ENCODE measurements around the gene TBC1D22A. TPM values are rescaled to one million over a fixed set of nuclear protein-coding genes. Genes with fewer than 3 reads are reported as not detected.

The TBC1D22A gene
- total RNA-seq, 1 experiment from 2014 or later, result 20.9 TPM

DNA sequence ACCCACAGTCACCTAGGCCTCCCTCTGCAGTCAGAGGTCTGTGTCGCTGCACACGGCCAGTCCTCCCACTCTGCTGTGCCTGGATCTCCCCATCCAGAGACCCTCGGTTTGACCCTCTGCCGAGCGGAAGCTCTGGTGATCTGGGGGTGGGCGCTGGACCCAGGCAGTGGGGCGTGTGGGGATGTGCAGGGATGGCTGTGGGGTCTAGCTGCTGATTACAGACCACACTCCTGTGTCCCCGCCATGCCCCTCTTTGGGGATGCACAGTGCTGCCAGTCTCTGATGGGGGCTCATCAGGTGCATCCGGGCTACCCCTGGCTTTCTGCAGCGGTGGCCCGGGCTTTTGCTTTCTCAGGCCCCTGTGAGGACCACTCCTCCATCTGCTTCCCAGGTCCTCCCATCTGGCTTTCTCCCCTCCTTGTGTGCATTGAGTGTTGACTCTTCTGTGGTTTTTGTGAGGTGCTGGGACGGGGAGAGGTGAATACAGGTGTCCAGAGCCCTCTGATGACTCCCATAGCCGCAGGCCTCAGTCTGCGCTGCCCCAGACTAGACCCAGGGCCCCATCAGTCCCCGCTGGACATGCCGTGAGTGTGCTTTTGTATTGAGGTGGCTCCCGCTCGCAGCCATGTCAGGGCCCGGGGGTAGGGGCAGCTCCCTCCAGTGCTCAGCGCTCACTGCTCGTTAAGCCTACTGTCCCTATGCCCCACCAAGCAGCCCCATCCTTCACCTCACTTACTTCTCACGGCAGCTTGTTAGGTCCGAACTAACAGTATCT, 251.6 kb downstream of the TBC1D22A start:
- no peaks in the 10 kb centered on the region for H3K9me2 ChIP-seq (ENCODE audit: insufficient read depth)
- H3K4me2 ChIP-seq (ENCODE audit: low read length), result no peak overlapping the region
- H3K9ac ChIP-seq (ENCODE audit: low read length), result no peak overlapping the region
- H3K36me3 ChIP-seq (ENCODE audit: control insufficient read depth in 1 of 2, insufficient read depth in 2 of 2, low read length in 2 of 2), result peaks cover 0 to 3% of the 10 kb centered on the region in 2 experiments; a peak in 1 of 4 replicates
- H3K27ac ChIP-seq (ENCODE audit: low read depth, low read length), result no peak overlapping the region
- no peak overlapping the region for H2AFZ ChIP-seq (ENCODE audit: low read depth, low read length, poor library complexity, severe bottlenecking)
- no peak overlapping the region for H3K4me3 ChIP-seq (replicated peaks in 1 of 2; ENCODE audit: low read depth in 1 of 2, low read length in 2 of 2)
- no TSS peak for BruUV-seq (replicated peaks)
- no peaks in the 10 kb centered on the region for H3K79me2 ChIP-seq (ENCODE audit: insufficient read depth, low read length)
- H3K27me3 ChIP-seq (ENCODE audit: insufficient read depth, low read length), result no peaks in the 10 kb centered on the region
- no peak for ATAC-seq
- CTCF ChIA-PET, result no interaction called here
- H3K4me1 ChIP-seq (ENCODE audit: control insufficient read depth in 1 of 2, insufficient read depth in 2 of 2, low read length in 2 of 2), result no peaks in the 10 kb centered on the region
- RAD21 ChIA-PET (ENCODE audit: low non-redundant PET in 1 of 2, low total read pairs in 2 of 2, uncharacterized antibody in 2 of 2, unreplicated experiment in 2 of 2), result no interaction called here
- DNase-seq (ENCODE audit: low read depth, low spot score), result no peak
- intact Hi-C loops (cut with micrococcal nuclease), result no loop called here
- no peaks in the 10 kb centered on the region for H3K9me3 ChIP-seq (ENCODE audit: control insufficient read depth in 1 of 2, insufficient read depth in 1 of 2, low read depth in 1 of 2, low read length in 2 of 2)
- no peaks in the 10 kb centered on the region for H4K20me1 ChIP-seq (ENCODE audit: insufficient read depth)
- POLR2A ChIA-PET, result no interaction called here
- TF ChIP-seq SP1 (IDR thresholded peaks at IDR 0.05; ENCODE audit: low read depth) (no peak), CBX3 (IDR thresholded peaks at IDR 0.05; ENCODE audit: low read depth) (no peak), JUND (IDR thresholded peaks at IDR 0.05) (no peak), TCF7L2 (IDR thresholded peaks at IDR 0.05; ENCODE audit: borderline replicate concordance, extremely low read depth, insufficient read depth, insufficient read length) (no peak), CEBPB (IDR thresholded peaks at IDR 0.05; ENCODE audit: low read depth) (no peak), EZH2 (IDR thresholded peaks at IDR 0.05) (no peak), ZNF274 (IDR thresholded peaks at IDR 0.05; ENCODE audit: low read depth, low read length) (no peak), SIN3A (IDR thresholded peaks at IDR 0.05; ENCODE audit: low read depth) (no peak), FOSL1 (IDR thresholded peaks at IDR 0.05; ENCODE audit: low read depth) (no peak)
- TF ChIP-seq, protein P1, sequence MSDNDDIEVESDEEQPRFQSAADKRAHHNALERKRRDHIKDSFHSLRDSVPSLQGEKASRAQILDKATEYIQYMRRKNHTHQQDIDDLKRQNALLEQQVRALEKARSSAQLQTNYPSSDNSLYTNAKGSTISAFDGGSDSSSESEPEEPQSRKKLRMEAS (IDR thresholded peaks at IDR 0.05), result no peak

DNA sequence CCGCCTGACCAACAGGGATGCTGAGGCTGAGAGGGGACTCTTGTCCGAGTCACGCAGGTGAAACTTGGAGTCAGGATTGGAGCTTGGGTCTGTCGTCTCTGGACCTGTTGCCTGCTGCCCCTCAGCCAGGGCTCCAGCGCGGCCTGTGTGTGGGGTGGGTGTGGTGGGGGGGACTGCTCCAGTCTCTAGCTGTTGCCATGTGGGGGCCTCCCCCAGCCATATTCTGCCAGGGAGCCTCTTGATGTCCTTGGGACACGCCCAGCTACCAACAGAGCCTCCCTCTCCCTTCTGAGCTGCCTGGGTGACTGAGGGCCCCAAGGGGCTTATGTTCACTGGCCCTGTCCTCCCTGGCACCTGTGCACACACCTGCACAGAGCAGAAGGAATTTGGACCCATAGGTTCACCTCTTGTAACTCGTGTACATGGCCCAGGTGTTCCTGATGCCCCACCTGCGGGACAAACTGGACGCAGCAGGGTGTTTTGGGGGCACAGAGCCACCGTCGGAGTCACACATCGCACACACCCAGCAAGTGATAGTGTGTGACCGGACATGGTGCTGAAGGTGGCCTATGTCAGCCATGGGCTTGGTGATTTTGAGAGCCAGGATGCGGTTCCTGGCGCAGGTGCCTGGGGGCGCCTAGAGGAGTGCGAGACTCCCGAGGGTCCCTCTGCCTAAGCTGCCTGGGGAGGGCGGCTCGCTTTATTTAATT, 252.3 kb downstream of the TBC1D22A start:
- CTCF ChIA-PET, result no interaction called here
- BruUV-seq (replicated peaks), result no TSS peak
- no peaks in the 10 kb centered on the region for H3K4me1 ChIP-seq (ENCODE audit: control insufficient read depth in 1 of 2, insufficient read depth in 2 of 2, low read length in 2 of 2)
- no peak overlapping the region for H2AFZ ChIP-seq (ENCODE audit: low read depth, low read length, poor library complexity, severe bottlenecking)
- POLR2A ChIA-PET, result no interaction called here
- ATAC-seq, result no peak
- RAD21 ChIA-PET (ENCODE audit: low non-redundant PET in 1 of 2, low total read pairs in 2 of 2, uncharacterized antibody in 2 of 2, unreplicated experiment in 2 of 2), result no interaction called here
- TF ChIP-seq TCF7L2 (IDR thresholded peaks at IDR 0.05; ENCODE audit: borderline replicate concordance, extremely low read depth, insufficient read depth, insufficient read length) (no peak), CBX3 (IDR thresholded peaks at IDR 0.05; ENCODE audit: low read depth) (no peak), SP1 (IDR thresholded peaks at IDR 0.05; ENCODE audit: low read depth) (no peak), POLR2A (IDR thresholded peaks at IDR 0.05; ENCODE audit: borderline replicate concordance, extremely low read depth, insufficient read depth, insufficient read length) (no peak), SIN3A (IDR thresholded peaks at IDR 0.05; ENCODE audit: low read depth) (no peak)
- TF ChIP-seq, protein P1 (IDR thresholded peaks at IDR 0.05), result no peak
- TF ChIP-seq, protein P2, sequence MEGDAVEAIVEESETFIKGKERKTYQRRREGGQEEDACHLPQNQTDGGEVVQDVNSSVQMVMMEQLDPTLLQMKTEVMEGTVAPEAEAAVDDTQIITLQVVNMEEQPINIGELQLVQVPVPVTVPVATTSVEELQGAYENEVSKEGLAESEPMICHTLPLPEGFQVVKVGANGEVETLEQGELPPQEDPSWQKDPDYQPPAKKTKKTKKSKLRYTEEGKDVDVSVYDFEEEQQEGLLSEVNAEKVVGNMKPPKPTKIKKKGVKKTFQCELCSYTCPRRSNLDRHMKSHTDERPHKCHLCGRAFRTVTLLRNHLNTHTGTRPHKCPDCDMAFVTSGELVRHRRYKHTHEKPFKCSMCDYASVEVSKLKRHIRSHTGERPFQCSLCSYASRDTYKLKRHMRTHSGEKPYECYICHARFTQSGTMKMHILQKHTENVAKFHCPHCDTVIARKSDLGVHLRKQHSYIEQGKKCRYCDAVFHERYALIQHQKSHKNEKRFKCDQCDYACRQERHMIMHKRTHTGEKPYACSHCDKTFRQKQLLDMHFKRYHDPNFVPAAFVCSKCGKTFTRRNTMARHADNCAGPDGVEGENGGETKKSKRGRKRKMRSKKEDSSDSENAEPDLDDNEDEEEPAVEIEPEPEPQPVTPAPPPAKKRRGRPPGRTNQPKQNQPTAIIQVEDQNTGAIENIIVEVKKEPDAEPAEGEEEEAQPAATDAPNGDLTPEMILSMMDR (IDR thresholded peaks at IDR 0.05 in 2 of 3, conservative IDR thresholded peaks at IDR 0.05 in 1 of 3; ENCODE audit: borderline replicate concordance in 1 of 3, insufficient read depth in 1 of 3, low read depth in 2 of 3, low read length in 2 of 3), result no peak
- TF ChIP-seq, protein P3, sequence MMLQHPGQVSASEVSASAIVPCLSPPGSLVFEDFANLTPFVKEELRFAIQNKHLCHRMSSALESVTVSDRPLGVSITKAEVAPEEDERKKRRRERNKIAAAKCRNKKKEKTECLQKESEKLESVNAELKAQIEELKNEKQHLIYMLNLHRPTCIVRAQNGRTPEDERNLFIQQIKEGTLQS (IDR thresholded peaks at IDR 0.05), result no peak
- H4K20me1 ChIP-seq (ENCODE audit: insufficient read depth), result no peaks in the 10 kb centered on the region
- DNase-seq (ENCODE audit: low read depth, low spot score), result no peak
- no peaks in the 10 kb centered on the region for H3K9me2 ChIP-seq (ENCODE audit: insufficient read depth)
- H3K27me3 ChIP-seq (ENCODE audit: insufficient read depth, low read length), result no peaks in the 10 kb centered on the region
- intact Hi-C loops (cut with micrococcal nuclease), result no loop called here
- no peaks in the 10 kb centered on the region for H3K36me3 ChIP-seq (ENCODE audit: control insufficient read depth in 1 of 2, insufficient read depth in 2 of 2, low read length in 2 of 2)
- H3K4me3 ChIP-seq (replicated peaks in 1 of 2; ENCODE audit: low read depth in 1 of 2, low read length in 2 of 2), result no peak overlapping the region
- no peak overlapping the region for H3K27ac ChIP-seq (ENCODE audit: low read depth, low read length)
- no peaks in the 10 kb centered on the region for H3K9me3 ChIP-seq (ENCODE audit: control insufficient read depth in 1 of 2, insufficient read depth in 1 of 2, low read depth in 1 of 2, low read length in 2 of 2)
- no peak overlapping the region for H3K9ac ChIP-seq (ENCODE audit: low read length)
- H3K4me2 ChIP-seq (ENCODE audit: low read length), result no peak overlapping the region
- no peaks in the 10 kb centered on the region for H3K79me2 ChIP-seq (ENCODE audit: insufficient read depth, low read length)
